ENCODE measurements around the gene RERE. TPM values are rescaled to one million over a fixed set of nuclear protein-coding genes. Genes with fewer than 3 reads are reported as not detected.
A peak's percentile ranks its signal among the peaks of the same experiment; 100 is the strongest.

The RERE gene
- total RNA-seq, 1 donor: 55.0 TPM

DNA sequence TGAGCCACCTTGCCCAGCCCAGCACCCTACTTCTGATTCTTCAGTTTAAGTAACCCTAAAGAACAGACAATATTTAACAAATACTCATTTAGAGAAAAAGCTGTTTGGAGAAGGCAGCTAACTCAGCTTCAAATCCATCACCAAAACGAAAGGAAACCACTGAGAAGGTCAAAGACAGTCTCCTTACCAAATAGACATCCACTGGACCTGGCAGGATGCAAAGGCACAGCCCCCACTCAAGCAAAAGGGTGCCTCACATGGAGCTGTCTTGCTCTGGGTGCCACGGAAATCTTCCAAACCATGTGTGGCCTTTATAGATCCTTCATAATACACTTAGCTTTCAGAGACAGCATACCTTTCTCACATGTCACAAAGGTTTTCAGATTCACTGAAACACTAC, 165.5 kb downstream of the RERE start:
- no peak overlapping the region for H2AFZ ChIP-seq (ENCODE audit: low read length)
- no peak for DNase-seq (ENCODE audit: insufficient read length, low spot score, missing footprints)
- no peaks in the 10 kb centered on the region for H3K9me3 ChIP-seq (ENCODE audit: low read depth, low read length)
- H3K79me2 ChIP-seq (ENCODE audit: insufficient read depth, low read length): peaks cover 72% of the 10 kb centered on the region
- peak overlapping the region; percentile 22 for H3K27ac ChIP-seq (ENCODE audit: low read depth, low read length)
- no peaks in the 10 kb centered on the region for H3K27me3 ChIP-seq (ENCODE audit: insufficient read depth, low read length)
- H3K4me1 ChIP-seq (ENCODE audit: insufficient read depth, low read length): peaks cover 28% of the 10 kb centered on the region
- peaks cover 3% of the 10 kb centered on the region for H4K20me1 ChIP-seq (ENCODE audit: insufficient read depth, low read length)
- TF ChIP-seq, protein P1, sequence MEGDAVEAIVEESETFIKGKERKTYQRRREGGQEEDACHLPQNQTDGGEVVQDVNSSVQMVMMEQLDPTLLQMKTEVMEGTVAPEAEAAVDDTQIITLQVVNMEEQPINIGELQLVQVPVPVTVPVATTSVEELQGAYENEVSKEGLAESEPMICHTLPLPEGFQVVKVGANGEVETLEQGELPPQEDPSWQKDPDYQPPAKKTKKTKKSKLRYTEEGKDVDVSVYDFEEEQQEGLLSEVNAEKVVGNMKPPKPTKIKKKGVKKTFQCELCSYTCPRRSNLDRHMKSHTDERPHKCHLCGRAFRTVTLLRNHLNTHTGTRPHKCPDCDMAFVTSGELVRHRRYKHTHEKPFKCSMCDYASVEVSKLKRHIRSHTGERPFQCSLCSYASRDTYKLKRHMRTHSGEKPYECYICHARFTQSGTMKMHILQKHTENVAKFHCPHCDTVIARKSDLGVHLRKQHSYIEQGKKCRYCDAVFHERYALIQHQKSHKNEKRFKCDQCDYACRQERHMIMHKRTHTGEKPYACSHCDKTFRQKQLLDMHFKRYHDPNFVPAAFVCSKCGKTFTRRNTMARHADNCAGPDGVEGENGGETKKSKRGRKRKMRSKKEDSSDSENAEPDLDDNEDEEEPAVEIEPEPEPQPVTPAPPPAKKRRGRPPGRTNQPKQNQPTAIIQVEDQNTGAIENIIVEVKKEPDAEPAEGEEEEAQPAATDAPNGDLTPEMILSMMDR (IDR thresholded peaks at IDR 0.05; ENCODE audit: extremely low read depth, low read depth, low read length): no peak
- H3K36me3 ChIP-seq (ENCODE audit: insufficient read depth, low read length): peaks cover 7% of the 10 kb centered on the region
- peak overlapping the region; percentile 35 for H3K4me2 ChIP-seq (ENCODE audit: insufficient read depth, low read length)
- no peak overlapping the region for H3K4me3 ChIP-seq (ENCODE audit: insufficient read depth, low read length)

DNA sequence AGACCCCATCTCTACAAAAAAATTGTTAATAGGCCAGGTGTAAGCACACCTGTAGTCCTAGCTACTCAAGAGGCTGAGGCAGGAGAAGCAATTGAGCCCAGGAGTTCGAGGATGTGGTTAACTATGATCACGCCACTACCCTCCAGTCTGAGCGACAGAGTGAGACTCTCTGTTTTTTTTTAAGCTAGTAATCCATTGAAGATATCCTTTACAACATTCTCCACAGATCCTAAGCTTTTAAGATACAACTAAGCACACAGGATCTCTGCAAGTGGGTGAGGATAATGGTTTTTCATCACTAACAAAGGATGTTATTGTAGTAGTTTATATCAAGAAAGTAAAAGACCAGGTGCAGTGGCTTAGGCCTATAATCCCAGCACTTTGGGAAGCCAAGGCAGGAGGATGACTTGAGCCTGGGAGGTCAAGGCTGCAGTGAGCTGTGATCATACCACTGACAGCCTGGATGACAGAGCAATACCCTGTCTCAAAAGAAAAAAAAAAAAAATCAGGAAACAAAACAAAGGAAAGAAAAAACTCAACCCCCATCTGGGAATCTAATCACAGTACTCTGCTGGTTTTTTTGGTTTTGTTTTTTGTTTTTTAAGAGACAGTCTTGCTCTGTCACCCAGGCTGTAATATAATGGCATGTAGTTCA, 166.1 kb downstream of the RERE start:
- H3K9me3 ChIP-seq (ENCODE audit: low read depth, low read length): no peaks in the 10 kb centered on the region
- TF ChIP-seq, protein P1 (IDR thresholded peaks at IDR 0.05; ENCODE audit: extremely low read depth, low read depth, low read length): no peak
- peaks cover 32% of the 10 kb centered on the region for H3K4me1 ChIP-seq (ENCODE audit: insufficient read depth, low read length)
- H3K36me3 ChIP-seq (ENCODE audit: insufficient read depth, low read length): peaks cover 7% of the 10 kb centered on the region
- H3K27me3 ChIP-seq (ENCODE audit: insufficient read depth, low read length): no peaks in the 10 kb centered on the region
- no peak overlapping the region for H2AFZ ChIP-seq (ENCODE audit: low read length)
- peaks cover 72% of the 10 kb centered on the region for H3K79me2 ChIP-seq (ENCODE audit: insufficient read depth, low read length)
- H4K20me1 ChIP-seq (ENCODE audit: insufficient read depth, low read length): peaks cover 3% of the 10 kb centered on the region
- H3K4me3 ChIP-seq (ENCODE audit: insufficient read depth, low read length): no peak overlapping the region
- peak overlapping the region; percentile 35 for H3K4me2 ChIP-seq (ENCODE audit: insufficient read depth, low read length)
- H3K27ac ChIP-seq (ENCODE audit: low read depth, low read length): peak overlapping the region; percentile 22
- DNase-seq (ENCODE audit: insufficient read length, low spot score, missing footprints): no peak

DNA sequence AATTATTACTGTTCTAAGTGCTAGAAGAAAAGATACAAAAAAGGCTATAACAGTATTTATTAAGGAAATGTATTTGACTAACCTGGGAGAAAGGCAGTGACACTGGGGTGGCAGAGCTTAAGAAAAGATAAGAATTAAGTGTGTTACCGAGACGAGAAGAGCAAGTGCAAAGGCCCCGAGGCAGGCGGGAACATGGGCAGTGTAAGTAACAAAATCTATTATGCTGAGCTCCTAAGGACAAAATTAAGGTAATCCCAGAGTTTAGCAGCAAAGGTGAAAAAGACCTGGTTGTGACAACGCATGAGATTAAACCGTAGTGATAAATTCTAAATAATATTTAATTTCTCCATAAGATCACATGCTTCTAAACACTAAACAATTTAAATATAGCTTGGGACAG, 167.6 kb downstream of the RERE start:
- DNase-seq (ENCODE audit: insufficient read length, low spot score, missing footprints): no peak
- Histone ChIP-seq H3K36me3 (ENCODE audit: insufficient read depth, low read length) (no peaks in the 10 kb centered on the region), H3K4me1 (ENCODE audit: insufficient read depth, low read length) (peaks cover 32% of the 10 kb centered on the region), H3K9me3 (ENCODE audit: low read depth, low read length) (no peaks in the 10 kb centered on the region), H3K4me2 (ENCODE audit: insufficient read depth, low read length) (no peak overlapping the region), H3K79me2 (ENCODE audit: insufficient read depth, low read length) (peaks cover 75% of the 10 kb centered on the region), H2AFZ (ENCODE audit: low read length) (no peak overlapping the region), H3K27me3 (ENCODE audit: insufficient read depth, low read length) (no peaks in the 10 kb centered on the region), H3K27ac (ENCODE audit: low read depth, low read length) (no peak overlapping the region), H4K20me1 (ENCODE audit: insufficient read depth, low read length) (peaks cover 3% of the 10 kb centered on the region), H3K4me3 (ENCODE audit: insufficient read depth, low read length) (no peak overlapping the region)
- TF ChIP-seq, protein P1 (IDR thresholded peaks at IDR 0.05; ENCODE audit: extremely low read depth, low read depth, low read length): no peak

DNA sequence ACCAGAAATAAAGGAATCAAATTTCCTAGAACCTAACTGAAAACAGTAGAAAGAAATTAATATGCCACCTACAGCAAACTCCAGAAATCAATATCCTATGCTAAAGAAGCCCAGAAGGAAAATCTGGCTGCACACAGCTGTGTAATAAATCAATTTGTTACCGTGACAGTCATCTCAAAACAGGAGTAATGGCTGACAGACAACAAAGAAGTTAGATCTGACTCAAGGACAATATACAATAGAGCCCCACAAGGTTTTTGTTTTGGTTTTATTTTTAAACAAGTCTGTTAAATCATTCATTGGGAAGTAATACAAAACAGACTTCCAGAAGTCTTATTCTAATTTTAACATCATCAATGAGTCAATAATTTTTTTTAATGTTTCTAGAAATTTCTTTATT, 168.4 kb downstream of the RERE start:
- Histone ChIP-seq H4K20me1 (ENCODE audit: insufficient read depth, low read length) (peaks cover 3% of the 10 kb centered on the region), H3K27me3 (ENCODE audit: insufficient read depth, low read length) (no peaks in the 10 kb centered on the region), H3K27ac (ENCODE audit: low read depth, low read length) (no peak overlapping the region), H3K4me2 (ENCODE audit: insufficient read depth, low read length) (no peak overlapping the region), H3K4me3 (ENCODE audit: insufficient read depth, low read length) (no peak overlapping the region), H2AFZ (ENCODE audit: low read length) (no peak overlapping the region), H3K36me3 (ENCODE audit: insufficient read depth, low read length) (no peaks in the 10 kb centered on the region), H3K4me1 (ENCODE audit: insufficient read depth, low read length) (peaks cover 32% of the 10 kb centered on the region), H3K79me2 (ENCODE audit: insufficient read depth, low read length) (peaks cover 76% of the 10 kb centered on the region), H3K9me3 (ENCODE audit: low read depth, low read length) (no peaks in the 10 kb centered on the region)
- no peak for DNase-seq (ENCODE audit: insufficient read length, low spot score, missing footprints)
- TF ChIP-seq, protein P1 (IDR thresholded peaks at IDR 0.05; ENCODE audit: extremely low read depth, low read depth, low read length): no peak

Data from osteoblast (primary cell).